AG04449 (cell line): ENCODE measurements around the gene LHFPL4.

Source experiments
- CTCF ChIA-PET: fragments of 350-600 bp; formaldehyde crosslinking; extraction: SDS; loops from one replicate; lab custom pipeline; 2021; ENCODE audit warnings: antibody characterized with exemption; lab: Yijun Ruan, JAX
- POLR2A ChIA-PET: fragments of 400-600, 350-600 bp; formaldehyde crosslinking; extraction: SDS; loops from one replicate; lab custom pipeline; 2020; ENCODE audit warnings: antibody characterized with exemption, inconsistent platforms; lab: Yijun Ruan, JAX
- DNase-seq: peaks from one replicate; pipeline ENCODE4 v3.0.0-alpha.2; 2010; ENCODE audit warnings: low read depth, low spot score
- H3K4me3 ChIP-seq: 2 replicates; pipeline ENCODE4 v1.5.1; 2011; ENCODE audit warnings: low read depth, mild to moderate bottlenecking, control low read depth, low read length
- TF ChIP-seq, protein P1 (sequence below): IDR thresholded peaks from one replicate; pipeline ENCODE4 v1.5.1; 2011; ENCODE audit warnings: mild to moderate bottlenecking, moderate library complexity, low read length, control low read depth, inconsistent platforms; ENCODE audit not compliant: insufficient read depth; ENCODE audit errors: missing control alignments

The LHFPL4 gene

GRCh38 chr3:9501226-9501625 is 52.4 kb downstream of the LHFPL4 start:
- POLR2A ChIA-PET, result no interaction called here

GRCh38 chr3:9500108-9501050 is 53.2 kb downstream of the LHFPL4 start:
- DNase-seq, result no peak
- H3K4me3 ChIP-seq, result no peak overlapping the region; the same call in 1 of the 2 replicates
- ChIA-PET POLR2A (interaction anchor here (0.7 kb wide), 1 partner anchor 166 kb away, joined by 3 read pairs; no protein-coding TSS in a partner anchor), CTCF (interaction anchor here (0.6 to 6.9 kb wide), 7 partner anchors 8 to 249 kb away, joined by 3 to 59 read pairs (median 4); partner anchors contain the start of gene OGG1)
- TF ChIP-seq, protein P1, sequence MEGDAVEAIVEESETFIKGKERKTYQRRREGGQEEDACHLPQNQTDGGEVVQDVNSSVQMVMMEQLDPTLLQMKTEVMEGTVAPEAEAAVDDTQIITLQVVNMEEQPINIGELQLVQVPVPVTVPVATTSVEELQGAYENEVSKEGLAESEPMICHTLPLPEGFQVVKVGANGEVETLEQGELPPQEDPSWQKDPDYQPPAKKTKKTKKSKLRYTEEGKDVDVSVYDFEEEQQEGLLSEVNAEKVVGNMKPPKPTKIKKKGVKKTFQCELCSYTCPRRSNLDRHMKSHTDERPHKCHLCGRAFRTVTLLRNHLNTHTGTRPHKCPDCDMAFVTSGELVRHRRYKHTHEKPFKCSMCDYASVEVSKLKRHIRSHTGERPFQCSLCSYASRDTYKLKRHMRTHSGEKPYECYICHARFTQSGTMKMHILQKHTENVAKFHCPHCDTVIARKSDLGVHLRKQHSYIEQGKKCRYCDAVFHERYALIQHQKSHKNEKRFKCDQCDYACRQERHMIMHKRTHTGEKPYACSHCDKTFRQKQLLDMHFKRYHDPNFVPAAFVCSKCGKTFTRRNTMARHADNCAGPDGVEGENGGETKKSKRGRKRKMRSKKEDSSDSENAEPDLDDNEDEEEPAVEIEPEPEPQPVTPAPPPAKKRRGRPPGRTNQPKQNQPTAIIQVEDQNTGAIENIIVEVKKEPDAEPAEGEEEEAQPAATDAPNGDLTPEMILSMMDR, result peak; percentile 96

More at GRCh38 chr3:9501226-9501625, 52.4 kb downstream of the LHFPL4 start:
- no peak overlapping the region for H3K4me3 ChIP-seq
- CTCF ChIA-PET, result interaction anchor here (0.6 to 6.9 kb wide), 7 partner anchors 9 to 154 kb away, joined by 3 to 59 read pairs (median 5); no protein-coding TSS in a partner anchor
- no peak for DNase-seq
- TF ChIP-seq, protein P1, result no peak

DNA sequence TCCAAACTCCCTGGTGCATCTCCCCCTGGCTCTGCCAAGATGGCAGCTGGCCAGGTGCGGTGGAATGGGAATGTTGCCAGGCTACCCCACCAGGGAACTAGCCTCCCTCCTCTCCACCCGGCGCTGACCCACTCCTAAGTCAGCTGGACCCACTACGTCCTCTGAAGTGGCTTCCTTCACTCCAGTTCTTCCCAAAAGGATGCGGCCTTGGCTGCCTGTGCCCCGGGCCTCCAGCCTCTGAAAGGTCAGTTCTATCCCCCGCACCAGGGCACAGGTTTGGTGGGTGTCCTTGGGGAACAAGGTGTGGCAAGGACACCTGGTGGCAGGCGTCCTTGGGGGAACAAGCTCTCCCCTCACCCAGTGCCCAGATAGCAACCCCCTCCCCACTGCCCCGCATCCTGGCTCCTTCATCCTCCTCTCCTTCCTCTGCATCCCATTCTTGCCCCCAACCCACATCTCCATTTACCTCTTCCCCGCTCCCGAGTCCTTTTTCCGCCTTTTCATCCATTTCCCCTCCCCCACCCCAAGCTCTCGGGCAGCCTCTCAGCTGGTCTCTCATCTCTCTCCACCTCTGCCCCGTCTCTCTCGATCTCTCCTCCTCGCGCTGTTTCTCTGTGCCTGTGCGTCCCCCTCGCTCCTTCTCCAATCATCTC is 54.0 kb downstream of the LHFPL4 start:
- DNase-seq, result no peak
- CTCF ChIA-PET, result interaction anchor here (0.7 to 6.9 kb wide), 4 partner anchors 7 to 150 kb away, joined by 3 to 59 read pairs (median 26); partner anchors contain the start of gene MTMR14
- H3K4me3 ChIP-seq, result no peak overlapping the region; the same call in 1 of the 2 replicates
- POLR2A ChIA-PET, result interaction anchor here (0.7 kb wide), 1 partner anchor 167 kb away, joined by 3 read pairs; no protein-coding TSS in a partner anchor
- TF ChIP-seq, protein P1, result no peak

- H3K4me3 ChIP-seq, result no peak overlapping the region
- ChIA-PET CTCF (interaction anchor here (1.0 to 6.9 kb wide), 4 partner anchors 6 to 138 kb away, joined by 3 to 59 read pairs (median 3); no protein-coding TSS in a partner anchor), POLR2A (no interaction called here)
- no peak for DNase-seq
- TF ChIP-seq, protein P1, result no peak
Measured at GRCh38 chr3:9498781-9499180, 54.8 kb downstream of the LHFPL4 start.

GRCh38 chr3:9497821-9498565 is 55.6 kb downstream of the LHFPL4 start:
- ChIA-PET CTCF (interaction anchor here (1.0 to 1.3 kb wide), 3 partner anchors 9 to 137 kb away, joined by 3 read pairs; no protein-coding TSS in a partner anchor), POLR2A (no interaction called here)
- peak; percentile 12 for DNase-seq
- H3K4me3 ChIP-seq, result no peak overlapping the region
- TF ChIP-seq, protein P1, result no peak
